ENCODE measurements around the gene NEUROD2.

DNA sequence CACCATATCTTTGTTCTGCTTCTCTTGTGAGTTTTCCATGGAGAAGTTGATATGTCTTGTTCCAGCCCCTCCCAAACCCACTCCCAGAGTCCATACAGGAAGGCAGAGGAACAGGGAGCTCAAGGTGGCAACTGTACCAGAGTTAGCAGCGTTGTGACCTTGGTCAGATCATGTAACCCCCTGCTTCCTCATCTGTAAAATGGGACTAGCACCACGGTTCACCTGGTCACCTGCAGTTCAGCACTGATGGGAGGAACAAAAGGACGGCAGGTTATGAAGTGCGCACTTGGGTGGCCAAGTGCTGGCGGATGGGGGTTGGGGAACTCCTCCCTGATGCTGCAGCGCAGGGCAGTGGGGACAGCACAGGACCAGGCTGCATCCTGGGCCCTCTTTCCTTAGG is 7.7 kb upstream of the NEUROD2 start:
- TF ChIP-seq CTCF (IDR thresholded peaks at IDR 0.05; ENCODE audit: extremely low read depth in 1 of 2, insufficient read depth in 1 of 2, low read depth in 1 of 2, low read length in 2 of 2) = no peak
- no peak for TF ChIP-seq EZH2 (IDR thresholded peaks at IDR 0.05; ENCODE audit: borderline replicate concordance, low read depth, low read length, severe bottlenecking)
- TF ChIP-seq POLR2AphosphoS5 (IDR thresholded peaks at IDR 0.05; ENCODE audit: insufficient read depth, low read depth, low read length) = no peak
- TF ChIP-seq FOS (IDR thresholded peaks at IDR 0.05; ENCODE audit: borderline replicate concordance, insufficient read depth, low read length) = no peak
- no peak for TF ChIP-seq POLR2A (IDR thresholded peaks at IDR 0.05; ENCODE audit: low read depth, low read length)
- no peak for TF ChIP-seq MYC (IDR thresholded peaks at IDR 0.05; ENCODE audit: low read depth, low read length)
- TF ChIP-seq, protein P1, sequence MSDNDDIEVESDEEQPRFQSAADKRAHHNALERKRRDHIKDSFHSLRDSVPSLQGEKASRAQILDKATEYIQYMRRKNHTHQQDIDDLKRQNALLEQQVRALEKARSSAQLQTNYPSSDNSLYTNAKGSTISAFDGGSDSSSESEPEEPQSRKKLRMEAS (IDR thresholded peaks at IDR 0.05; ENCODE audit: insufficient read depth, insufficient read length) = no peak
- no peak for TF ChIP-seq JUN (IDR thresholded peaks at IDR 0.05; ENCODE audit: borderline replicate concordance, insufficient read depth, insufficient read length, low read depth)

Data from endothelial cell of umbilical vein (primary cell).